ENCODE results near the gene MZT2A.
"Not testable (repeated sequence)": the region's sequence is repeated elsewhere in the genome, so short reads cannot be mapped to it uniquely, and the experiment has no call there.

MZT2A gene, protein sequence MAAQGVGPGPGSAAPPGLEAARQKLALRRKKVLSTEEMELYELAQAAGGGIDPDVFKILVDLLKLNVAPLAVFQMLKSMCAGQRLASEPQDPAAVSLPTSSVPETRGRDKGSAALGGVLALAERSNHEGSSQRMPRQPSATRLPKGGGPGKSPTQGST

DNA sequence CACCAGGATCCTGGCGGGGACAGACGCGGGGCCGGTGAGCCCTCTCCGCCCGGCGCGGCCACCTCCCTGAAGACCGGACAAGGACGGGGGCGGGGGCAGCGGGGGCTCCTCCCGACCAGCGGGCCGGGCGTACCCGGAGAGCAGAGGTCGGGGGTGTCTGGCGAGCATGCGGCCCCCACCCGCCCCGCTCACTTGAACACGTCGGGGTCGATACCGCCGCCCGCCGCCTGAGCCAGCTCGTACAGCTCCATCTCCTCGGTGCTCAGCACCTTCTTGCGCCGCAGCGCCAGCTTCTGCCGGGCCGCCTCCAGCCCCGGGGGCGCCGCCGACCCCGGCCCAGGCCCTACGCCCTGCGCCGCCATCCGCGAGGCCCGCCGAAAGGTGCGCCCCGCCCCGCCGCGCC is at the start of gene MZT2A:
TSS of gene MZT2A (minus strand) at position 383 of the 403 bp plus-strand sequence. CDS start at position 362, 21 bp downstream.
- DNase-seq, result not testable (repeated sequence)

DNA sequence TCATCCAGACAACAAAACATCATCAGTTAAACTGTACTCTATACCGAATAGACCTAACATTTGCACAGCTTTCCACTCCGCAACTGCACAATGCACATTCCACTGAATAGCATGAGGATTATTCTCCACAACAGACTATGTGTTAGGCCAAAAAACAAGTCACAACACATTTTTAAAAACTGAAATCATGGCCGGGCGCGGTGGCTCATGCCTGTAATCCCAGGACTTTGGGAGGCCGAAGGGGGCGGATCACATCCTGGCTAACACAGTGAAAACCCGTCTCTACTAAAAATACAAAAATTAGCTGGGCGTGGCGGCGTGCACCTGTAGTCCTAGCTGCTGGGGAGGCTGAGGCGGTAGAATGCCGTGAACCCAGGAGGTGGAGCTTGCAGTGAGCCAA is 46.7 kb upstream of the MZT2A start:
- DNase-seq, result not testable (repeated sequence)

DNA sequence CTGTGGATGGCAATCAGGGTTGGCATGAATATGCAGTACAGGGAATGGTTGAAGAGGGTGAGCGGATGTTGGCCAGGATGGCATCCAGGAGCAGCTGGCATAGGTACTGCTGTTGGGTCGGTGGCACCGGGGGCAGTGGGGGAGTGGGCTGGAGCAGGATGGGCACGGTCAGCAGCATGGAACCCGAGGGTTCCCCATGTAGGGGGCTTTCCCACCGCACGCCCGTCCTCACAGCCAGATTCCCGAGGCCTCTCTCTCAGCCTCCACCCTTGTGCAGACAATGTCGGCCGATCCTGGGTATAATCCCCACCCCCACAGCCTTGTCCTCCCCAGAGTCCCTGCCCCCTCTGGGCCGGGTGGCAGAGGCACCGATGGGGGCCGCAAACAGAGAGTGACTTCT is 44.6 kb upstream of the MZT2A start:
- not testable (repeated sequence) for DNase-seq

DNA sequence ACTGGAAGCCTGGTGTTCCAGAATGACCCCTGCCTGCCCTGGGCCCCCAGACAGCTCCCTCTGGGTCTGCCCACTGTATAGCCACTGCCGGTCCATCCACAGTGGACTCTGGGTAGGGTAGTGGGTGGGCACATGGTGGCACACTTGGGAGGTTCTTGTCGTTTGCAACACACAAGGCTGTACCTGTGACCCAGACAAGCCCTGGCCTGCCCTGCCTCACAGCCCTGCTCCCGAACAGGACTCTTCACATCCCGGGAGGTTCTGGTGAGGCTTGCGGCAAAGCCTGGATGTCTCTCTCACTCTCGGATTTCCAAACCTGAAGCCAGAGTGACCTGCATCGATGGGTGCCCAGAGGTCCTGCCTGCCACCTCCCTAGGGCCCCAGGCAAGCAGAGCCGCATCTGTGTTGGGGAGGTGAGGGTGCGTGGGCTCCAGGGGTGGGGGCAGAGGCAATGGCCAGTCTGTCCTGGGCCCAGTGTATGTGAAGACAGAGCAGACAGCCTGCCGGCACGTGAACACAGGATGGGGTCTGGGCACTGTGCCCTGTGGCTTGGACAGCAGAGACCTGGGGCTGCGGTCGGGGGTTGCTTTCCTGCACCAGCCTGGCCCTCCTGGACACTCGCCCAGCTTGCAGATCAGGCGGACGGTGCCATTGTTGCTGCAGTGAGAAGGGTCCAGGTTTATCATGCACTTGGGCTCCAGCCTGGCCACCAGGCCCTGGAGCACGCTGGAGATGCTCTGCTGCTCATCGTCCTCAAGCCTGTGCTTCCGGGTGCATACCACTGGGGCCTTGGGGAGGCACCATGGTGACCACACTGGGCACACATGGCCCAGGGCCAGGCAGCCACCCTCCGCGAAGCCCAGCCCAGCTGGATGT is 44.0 kb upstream of the MZT2A start:
- not testable (repeated sequence) for DNase-seq

DNA sequence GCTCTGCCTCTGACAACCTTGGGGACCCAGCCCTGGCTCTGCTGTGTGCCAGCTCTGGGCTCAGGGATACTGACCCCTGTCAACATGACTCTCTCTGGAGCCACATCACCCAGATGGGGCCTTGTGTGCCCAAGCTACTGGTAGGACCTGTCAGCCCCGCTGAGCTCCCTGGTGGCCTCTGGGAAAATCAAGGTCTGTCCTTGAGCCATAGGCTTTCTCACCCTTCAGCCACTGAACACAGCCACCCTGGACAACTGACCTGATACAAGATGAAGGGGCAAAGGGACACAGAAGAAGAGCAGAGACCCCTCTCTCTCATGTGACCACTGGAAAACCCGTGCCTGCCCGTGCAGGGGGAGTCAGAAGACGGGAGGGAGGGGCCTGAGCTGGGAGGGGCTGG is 43.3 kb upstream of the MZT2A start:
- no peak for DNase-seq

DNA sequence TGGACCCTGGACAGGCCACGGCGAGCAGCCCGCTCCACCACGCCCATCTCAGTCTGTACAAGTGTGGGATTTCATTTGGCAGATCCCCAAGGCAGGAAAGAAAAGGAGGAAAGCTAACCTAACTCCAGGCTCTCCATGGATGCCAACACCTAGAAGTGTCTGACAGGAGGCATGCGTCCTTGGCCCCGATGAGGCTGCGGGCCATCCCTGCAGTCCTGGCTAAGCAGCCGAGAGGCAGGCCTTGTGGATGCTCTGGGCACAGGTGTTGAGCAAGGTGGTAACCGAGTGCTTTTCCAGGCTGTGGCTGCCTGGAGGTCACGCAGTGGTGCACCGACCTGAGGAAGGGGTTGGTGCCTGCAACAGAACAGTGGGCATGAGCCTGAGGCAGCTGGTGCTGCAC is 42.8 kb upstream of the MZT2A start:
- not testable (repeated sequence) for DNase-seq

DNA sequence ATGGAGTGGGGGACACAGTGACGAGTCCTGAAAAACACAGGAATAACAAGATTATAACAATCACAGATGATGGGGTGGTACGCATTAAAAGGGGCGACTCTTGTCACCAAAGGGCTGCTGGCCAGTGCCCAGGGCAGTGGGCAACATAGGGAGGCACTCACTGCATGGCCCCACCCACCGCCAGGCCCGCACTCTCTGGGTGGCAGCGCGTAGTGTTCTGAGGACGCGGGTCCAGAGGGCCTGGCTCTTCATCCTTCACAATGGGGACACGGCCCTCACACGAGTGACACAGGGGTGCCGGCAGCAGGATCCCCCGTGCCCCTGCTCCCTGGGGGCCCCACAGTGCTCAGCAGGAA is 42.1 kb upstream of the MZT2A start:
- DNase-seq, result not testable (repeated sequence)

DNA sequence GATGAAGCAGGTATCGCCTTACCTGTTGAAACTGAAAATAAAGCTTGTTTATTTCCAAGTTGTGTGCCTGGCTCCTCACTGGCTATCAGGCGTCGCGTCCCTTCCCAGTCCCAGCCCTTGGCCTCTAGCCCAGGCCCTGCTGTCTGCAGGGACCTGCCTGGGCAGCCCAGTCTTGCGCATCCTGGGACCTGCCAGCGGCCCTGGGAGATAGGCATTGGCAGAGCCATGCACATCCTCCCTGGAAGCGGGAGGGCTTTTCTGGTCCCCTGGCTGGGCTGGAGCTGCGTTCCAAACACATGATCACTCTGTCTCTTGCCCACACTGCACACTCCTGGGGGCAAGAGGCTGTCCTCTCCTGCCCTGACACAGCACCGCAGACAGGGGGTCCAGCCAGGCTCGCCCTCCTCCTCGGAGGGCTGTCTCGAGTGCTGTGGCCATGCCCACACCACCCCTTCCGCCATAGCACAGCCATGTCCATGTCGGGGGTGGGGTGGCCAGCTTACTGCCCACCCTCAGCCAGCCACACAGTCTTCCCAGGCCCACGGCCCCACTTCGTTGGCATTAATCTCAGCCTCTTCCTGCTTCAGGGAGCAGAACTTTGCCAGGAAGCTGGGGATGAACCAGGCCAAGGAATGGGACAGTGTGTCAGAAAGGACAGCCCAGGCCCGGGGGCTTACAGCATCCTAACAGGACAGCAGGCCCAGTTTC is 41.6 kb upstream of the MZT2A start:
- not testable (repeated sequence) for DNase-seq

DNA sequence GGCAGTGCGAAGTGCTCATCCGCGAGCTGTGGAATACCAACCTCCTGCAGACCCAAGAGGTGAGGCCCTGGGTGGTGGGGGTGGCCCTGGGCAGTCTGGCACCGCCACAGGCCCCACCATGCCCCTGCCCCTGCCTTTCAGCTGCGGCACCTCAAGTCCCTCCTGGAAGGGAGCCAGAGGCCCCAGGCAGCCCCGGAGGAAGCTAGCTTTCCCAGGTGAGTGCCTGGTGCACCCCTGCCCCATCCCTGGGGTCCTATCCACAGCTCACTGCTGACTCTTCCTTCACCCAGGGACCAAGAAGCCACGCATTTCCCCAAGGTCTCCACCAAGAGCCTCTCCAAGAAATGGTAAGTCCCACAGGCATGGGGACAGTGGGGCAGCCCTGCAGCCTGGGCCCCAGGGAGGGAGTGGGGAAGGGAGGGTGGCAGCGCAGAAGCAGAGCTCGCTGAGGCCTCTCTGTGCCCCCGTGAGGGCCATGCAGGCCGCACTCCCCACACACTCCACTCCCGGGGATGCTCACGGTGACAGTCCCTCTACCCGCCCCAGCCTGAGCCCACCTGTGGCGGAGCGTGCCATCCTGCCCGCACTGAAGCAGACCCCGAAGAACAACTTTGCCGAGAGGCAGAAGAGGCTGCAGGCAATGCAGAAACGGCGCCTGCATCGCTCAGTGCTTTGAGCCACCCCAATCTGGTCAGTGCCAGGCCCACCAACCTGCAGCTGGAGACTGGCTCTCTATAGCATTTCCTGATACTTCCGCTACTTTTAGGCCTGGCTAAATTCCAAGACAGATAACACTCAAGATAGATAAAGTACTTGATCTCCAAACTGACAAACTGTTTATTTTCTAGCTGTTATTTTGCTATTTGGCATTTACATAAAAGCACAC is 40.8 kb upstream of the MZT2A start:
- not testable (repeated sequence) for DNase-seq

DNA sequence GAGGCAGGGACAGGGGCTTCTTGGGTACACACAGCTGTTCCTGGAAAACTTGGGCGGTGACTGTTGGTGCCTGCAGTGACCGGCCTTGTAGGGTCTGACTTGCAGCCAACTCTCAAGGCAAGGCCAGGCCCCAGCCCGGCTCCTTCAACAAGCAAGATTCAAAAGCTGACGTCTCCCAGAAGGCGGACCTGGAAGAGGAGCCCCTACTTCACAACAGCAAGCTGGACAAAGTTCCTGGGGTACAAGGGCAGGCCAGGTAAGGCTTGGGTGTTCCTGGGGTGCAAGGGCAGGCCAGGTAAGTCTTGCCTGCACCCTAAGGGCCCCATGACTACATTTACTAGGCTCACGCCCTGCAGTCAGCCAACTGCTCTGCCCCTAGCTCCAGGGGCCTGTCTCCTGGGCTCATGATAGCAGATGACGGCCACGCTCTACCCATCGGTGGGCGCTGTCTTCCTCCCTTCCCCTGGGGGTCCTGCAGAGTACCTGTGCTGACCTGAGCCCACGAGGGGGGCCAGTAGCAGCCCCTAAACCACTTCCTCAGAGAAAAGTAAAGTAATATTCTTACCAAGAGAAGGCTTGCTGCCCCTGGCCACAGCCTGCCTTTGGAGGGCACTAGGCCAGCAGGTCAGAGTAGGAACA is 39.5 kb upstream of the MZT2A start:
- DNase-seq, result not testable (repeated sequence)

DNA sequence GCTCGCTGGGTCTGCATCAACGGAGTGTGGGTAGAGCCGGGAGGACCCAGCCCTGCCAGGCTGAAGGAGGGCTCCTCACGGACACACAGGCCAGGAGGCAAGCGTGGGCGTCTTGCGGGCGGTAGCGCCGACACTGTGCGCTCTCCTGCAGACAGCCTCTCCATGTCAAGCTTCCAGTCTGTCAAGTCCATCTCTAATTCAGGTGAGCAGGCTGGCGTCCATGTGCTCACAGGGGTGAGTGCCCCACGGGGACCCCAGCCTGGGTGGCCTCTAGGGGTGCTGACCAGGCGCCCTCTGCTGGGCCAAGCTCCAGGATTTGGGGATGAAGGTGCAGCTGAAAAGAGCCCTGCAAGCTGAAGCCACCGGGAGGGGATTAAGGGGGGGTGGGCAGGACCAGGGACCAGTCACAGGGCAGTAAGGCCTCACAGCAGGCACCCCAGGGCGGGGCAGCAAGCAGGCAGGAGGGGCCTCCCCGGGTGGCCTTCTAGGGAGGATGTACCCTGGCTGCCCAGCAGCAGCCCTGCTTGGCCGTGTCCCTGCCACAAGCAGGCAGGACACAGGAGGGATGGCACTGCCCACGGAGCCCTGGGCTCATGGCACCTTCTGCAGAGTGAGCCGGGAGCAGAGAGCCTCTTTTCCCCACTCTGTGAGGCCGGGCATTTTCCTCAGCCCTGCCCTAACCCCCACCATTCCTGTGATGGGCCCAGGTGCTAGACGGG is 38.6 kb upstream of the MZT2A start:
- not testable (repeated sequence) for DNase-seq

DNA sequence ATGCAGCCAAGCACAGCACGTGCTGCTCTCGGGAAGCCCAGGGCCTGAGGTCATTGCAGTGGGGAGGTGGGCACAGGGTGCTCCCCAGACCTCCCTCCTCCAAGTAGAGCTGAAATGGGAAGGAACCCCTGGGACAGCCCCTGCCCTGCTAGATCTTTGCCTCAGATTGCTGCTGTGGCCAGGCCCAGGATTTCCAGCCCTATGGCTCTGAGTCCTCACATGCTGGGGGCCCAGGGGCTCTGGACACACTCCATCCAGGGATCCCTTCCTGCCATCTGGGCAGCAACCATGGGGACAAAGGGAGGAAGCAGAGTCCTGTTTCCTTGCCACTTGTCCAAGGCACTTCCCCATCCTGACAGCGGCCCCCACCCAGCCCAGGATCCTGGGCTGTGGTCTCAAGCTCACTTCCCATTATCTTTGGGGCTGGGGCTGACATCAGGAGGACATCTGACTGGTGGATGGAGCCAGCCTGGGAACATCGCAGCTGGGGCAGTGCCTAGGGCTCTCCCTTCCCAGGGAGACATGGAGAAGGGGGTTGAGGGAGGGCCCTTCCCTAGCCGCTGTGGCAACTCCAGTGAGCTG is 37.8 kb upstream of the MZT2A start:
- not testable (repeated sequence) for DNase-seq

DNA sequence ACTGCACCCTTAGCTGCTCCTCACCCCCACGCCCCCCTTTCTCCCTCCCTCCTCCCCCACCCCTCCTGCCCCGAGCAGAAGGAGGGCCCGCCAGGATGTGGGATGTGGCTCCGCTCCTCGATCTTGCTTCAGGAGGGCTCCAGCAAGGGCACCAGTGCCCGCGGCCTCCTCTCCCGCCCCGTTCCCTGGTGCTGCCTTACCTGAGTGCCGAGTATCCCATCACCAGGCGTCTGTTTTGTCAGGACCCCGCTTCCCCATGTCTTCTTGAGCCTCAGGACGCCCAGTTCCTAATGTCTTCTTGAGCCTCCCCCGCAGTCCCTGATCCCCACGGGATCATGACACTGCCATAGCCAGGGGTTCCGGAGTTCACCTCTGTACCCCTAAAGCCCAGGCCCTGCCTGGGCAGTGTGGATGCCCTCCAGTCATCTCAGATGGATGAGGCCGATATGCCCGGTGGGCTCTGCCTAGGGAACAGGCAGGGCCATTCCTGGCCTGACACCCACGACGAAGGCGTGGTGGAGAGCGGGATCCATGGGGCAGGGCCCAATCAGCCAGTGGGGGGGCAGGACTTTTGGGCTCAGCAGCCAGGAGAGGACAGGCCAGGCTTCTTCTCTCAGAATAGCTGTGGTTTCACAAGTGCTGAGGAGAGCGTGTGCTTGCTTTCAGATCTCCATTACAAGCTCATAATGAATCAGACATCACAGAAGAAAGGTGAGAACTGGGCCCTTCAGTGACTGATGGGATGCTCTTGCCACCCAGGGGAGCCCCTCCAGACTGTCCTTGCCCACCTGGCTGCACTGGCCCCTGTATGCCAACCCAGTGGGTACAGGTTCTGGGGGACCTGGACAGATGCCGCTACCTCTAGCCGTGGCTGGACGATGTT is 37.0 kb upstream of the MZT2A start:
- DNase-seq, result not testable (repeated sequence)

DNA sequence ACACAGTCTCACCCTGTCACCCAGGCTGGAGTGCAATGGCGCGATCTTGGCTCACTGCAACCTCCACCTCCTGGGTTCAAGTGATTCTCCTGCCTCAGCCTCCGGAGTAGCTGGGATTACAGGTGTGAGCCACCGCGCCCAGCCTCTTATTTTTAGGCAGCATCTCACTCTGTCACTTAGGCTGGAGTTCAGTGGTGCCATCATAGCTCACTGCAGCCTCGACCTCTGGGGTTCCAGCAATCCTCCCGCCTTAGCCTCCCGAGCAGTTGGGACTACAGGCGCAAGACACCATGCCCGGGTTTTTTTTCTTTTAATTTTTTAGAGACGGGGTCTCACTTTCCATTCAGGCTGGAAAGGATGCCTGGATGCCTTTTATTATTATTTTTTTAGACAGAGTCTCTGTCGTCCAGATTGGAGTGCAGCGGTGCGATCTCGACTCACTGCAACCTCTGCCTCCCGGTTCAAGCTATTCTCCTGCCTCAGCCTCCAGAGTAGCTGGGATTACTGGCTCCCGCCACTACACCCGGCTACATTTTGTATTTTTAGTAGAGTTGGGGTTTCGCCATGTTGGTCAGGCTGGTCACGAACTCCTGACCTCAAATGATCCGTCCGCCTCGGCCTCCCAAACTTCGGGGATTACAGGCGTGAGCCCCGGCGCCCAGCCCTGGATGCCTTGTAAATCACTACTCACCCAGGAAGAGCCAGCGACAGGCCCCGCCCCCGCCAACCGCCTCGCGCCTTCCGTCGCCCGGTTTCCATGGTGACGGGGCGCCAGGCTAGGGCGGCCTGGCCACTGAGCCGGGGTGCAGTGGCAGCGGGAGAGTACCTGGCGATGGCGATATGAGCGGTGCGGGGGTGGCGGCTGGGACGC is 35.2 kb upstream of the MZT2A start, which contains the start of gene CCDC74A:
TSS of gene CCDC74A (plus strand) at position 758 of the 871 bp plus-strand sequence. CDS start at position 841, 83 bp downstream.
- DNase-seq, result peak; percentile 85

DNA sequence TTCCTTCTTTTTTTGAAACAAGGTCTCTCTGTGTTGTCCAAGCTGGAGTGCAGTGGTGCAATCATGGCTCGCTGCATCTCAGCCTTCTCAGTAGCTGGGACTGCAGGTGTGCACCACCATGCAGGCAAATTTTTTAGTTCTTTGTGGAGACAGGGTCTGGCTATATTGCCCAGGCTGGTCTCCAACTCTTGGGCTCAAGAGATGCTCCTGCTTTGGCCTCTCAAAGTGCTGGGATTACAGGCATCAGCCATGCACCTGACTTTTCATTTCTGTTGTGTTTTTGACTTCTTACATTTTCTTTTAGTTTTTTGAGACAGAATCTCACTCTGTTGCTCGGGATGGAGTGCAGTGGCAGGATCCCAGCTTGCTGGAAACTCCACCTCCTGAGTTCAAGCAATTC is 33.1 kb upstream of the MZT2A start:
- not testable (repeated sequence) for DNase-seq

DNA sequence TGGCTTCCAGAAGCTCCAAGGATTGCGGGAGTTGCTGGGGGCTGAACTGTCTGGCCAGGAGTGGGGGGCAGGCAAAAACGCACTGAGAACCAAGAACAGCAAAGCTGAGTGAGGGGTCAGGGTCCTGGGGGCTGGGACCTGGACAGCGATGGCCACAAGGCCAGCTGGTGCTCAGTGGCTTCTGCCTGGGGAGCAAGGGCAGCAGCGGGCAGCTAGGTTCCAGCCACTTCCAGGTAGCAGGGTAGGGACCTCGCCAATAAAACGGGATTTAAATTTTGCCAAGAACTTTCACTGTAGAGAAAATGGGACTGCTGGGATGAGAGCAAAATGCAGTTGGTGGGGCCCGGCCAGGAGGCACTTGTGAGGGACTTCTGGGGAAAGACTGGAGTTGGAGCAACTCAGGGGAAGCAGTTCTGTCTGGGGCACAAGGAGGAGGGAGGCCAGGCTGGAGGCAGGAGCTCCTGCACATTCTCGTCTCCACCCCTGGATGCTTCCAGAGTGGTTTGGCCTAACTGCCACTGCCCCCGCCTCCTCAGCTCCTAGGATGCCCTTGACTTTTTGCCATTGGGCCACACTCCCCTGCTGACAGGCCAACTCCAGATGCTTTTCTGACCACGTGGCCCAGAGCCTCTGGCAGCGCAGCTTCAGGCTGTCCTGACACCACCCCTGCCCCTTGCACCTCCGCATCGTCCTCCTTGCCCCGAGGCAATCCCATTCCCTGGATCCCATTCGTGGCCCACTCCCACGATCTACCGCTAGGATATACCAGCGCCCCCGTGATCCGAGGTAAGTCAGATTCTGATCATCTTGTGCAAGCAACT is 30.0 kb upstream of the MZT2A start:
- DNase-seq, result no peak

DNA sequence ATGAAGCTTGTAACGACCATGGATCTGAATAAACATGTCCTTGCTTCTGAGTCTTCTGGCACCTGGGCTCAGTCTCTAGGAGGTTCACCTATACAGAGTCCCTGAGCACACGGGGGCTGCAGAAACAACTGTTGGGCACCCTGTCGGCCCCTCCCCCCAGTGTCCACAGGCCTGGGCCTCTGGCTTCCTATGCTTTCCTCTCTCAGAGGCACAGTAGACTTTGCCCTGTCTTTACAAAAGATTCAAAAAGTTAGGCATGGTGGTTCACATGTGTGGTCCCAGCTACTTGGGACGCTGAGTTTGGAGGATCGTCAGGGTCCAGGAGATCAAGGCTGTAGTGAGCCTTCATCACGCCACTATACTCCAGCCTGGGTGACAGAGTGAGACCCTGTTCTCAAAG is 29.3 kb upstream of the MZT2A start:
- not testable (repeated sequence) for DNase-seq

DNA sequence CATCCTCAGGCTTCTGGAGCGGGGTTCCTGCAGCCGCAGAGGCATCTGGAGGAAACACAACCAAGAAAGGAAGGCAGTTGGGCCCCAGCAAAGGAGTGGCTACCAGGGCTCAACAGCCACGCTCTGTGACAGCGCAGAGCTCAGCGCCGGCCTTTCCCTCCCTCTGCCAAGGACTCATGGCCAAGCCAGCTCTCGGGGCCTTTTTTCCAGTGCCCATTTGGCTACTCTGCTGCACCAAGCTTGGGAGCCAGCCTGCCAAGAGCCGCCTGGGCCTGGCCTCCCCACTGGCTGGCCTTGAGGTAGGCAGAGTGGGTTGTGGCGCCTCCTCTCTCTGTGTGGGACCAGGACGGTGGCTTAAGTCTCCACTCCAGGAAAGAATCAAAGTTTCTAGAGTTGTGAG is 28.3 kb upstream of the MZT2A start:
- no peak for DNase-seq

Measured in activated CD4-positive, alpha-beta T cell treated with anti-CD3 and anti-CD28 coated beads for 48 hours (primary cell).